ENCODE results near the gene NPPC.

DNA sequence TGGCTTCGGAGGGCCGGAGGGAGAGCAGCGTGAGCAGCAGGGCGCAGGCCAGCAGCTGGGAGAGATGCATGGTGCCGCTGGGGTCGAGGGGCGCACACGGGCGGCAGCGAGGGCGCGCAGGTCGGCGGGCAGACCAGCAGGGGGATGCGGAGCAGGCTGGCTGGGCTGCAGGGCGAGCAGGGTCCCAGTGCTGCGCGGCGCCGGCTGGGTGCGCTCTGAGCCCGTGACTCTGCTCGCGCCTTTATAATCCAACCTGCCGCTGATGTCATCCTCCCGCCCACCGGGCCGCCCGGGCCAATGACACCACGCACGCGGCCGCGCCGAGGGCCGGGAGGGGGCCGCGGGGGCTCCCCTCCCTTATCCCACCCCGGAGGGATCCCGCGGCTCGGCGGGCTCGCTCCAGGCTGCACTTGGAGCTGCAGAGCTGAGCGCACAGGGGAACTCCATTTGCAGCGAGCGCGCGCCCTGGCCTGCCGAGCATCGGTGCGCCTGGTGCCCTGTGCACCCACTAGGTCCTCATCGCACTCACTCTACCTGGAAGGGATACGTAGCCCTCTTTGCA, at the start of gene NPPC:
- TF ChIP-seq SUZ12 (IDR thresholded peaks at IDR 0.05; ENCODE audit: extremely low read depth, insufficient read depth, insufficient read length) (no peak), YY1 (IDR thresholded peaks at IDR 0.05; ENCODE audit: insufficient read depth, insufficient read length) (no peak), ZNF274 (IDR thresholded peaks at IDR 0.05; ENCODE audit: low read depth, low read length) (no peak)
